Left ventricle myocardium inferior (tissue), 1 donor: Measurements from ENCODE around the gene FAM117A. TPM values are rescaled to one million over a fixed set of nuclear protein-coding genes. Genes with fewer than 3 reads are reported as not detected.

ENCODE experiments used
- DNase-seq: peaks from one replicate; pipeline ENCODE4 v3.0.0-alpha.2; 2020
- H3K27ac ChIP-seq: fragments of 200-600 bp; replicated peaks from 2 replicates; pipeline ENCODE4 v1.8.0; 2021
- H3K27me3 ChIP-seq: fragments of 200-600 bp; 2 replicates; pipeline ENCODE4 v1.8.0; 2021; ENCODE audit warnings: low read depth
- H3K36me3 ChIP-seq: fragments of 200-600 bp; 2 replicates; pipeline ENCODE4 v1.8.0; 2021
- H3K4me1 ChIP-seq: fragments of 200-600 bp; 2 replicates; pipeline ENCODE4 v1.8.0; 2021
- H3K4me3 ChIP-seq: fragments of 200-600 bp; 2 replicates; pipeline ENCODE4 v1.8.0; 2021; ENCODE audit warnings: mild to moderate bottlenecking, moderate library complexity
- H3K9me3 ChIP-seq: fragments of 200-600 bp; replicated peaks from 2 replicates; pipeline ENCODE4 v1.8.0; 2021
- CTCF ChIP-seq: fragments of 200-600 bp; IDR thresholded peaks from 2 replicates; pipeline ENCODE4 v1.8.0; 2021; ENCODE audit warnings: antibody characterized with exemption, mild to moderate bottlenecking, borderline replicate concordance
- intact Hi-C: fragments of 100-400 bp; cut with micrococcal nuclease; formaldehyde crosslinking; loops from one replicate; pipeline ENCODE4 v1.11.0; 2022
- total RNA-seq: library from RNA; stranded (reverse); fragmentation: NEBNext Ultra II Directional; extraction: Animal tissue kit (Norgen Biotek cat#: 25700); gene quantifications from one replicate; pipeline ENCODE4 v1.2.1, GENCODE V29; 2021
- donor health status: DM: no; HTN: yes; CAD: no; lungs with severe emphysema.

Gene FAM117A
- total RNA-seq, 1 donor from 2014 or later: 12.8 TPM

GRCh38 chr17:49776551-49777300, 12.8 kb upstream of the FAM117A start:
- Histone ChIP-seq H3K27ac (peak overlapping the region; percentile 55), H3K36me3 (no peaks in the 10 kb centered on the region), H3K27me3 (no peaks in the 10 kb centered on the region), H3K9me3 (no peaks in the 10 kb centered on the region), H3K4me3 (no peak overlapping the region), H3K4me1 (peaks cover 38% of the 10 kb centered on the region)
- intact Hi-C loops: no loop called here
- TF ChIP-seq CTCF: no peak
- no peak for DNase-seq

- peaks cover 38% of the 10 kb centered on the region for H3K4me1 ChIP-seq
- no peak for DNase-seq
- TF ChIP-seq CTCF: no peak
- no peaks in the 10 kb centered on the region for H3K9me3 ChIP-seq
- peak overlapping the region; percentile 55 for H3K27ac ChIP-seq
- H3K4me3 ChIP-seq: no peak overlapping the region
- H3K36me3 ChIP-seq: no peaks in the 10 kb centered on the region
- no peaks in the 10 kb centered on the region for H3K27me3 ChIP-seq
- intact Hi-C loops: no loop called here
These were observed 11.8 kb upstream of the FAM117A start for GRCh38 chr17:49775546-49776260.

GRCh38 chr17:49766918-49767530, 3.1 kb upstream of the FAM117A start:
- no peak for TF ChIP-seq CTCF
- no peak overlapping the region for H3K27ac ChIP-seq
- intact Hi-C loops: no loop called here
- no peaks in the 10 kb centered on the region for H3K27me3 ChIP-seq
- DNase-seq: no peak
- H3K36me3 ChIP-seq: no peaks in the 10 kb centered on the region
- H3K4me1 ChIP-seq: peaks cover 27% of the 10 kb centered on the region
- no peaks in the 10 kb centered on the region for H3K9me3 ChIP-seq
- H3K4me3 ChIP-seq: no peak overlapping the region

GRCh38 chr17:49764559-49765180, 739 bp upstream of the FAM117A start:
- intact Hi-C loops: no loop called here

More at GRCh38 chr17:49764559-49765180, 739 bp upstream of the FAM117A start:
- Histone ChIP-seq H3K36me3 (no peaks in the 10 kb centered on the region), H3K27ac (peak overlapping the region; percentile 83), H3K27me3 (no peaks in the 10 kb centered on the region), H3K4me3 (peak overlapping the region; percentile 81), H3K9me3 (no peaks in the 10 kb centered on the region), H3K4me1 (peaks cover 42% of the 10 kb centered on the region)
- DNase-seq: no peak
- TF ChIP-seq CTCF: no peak
